Measurements from ENCODE around the gene NFIX.

Gene NFIX

GRCh38 chr19:12990853-12991252, 4.4 kb upstream of the NFIX start:
- DNase-seq = no peak

GRCh38 chr19:12991296-12991695, 4.0 kb upstream of the NFIX start:
- DNase-seq = no peak

GRCh38 chr19:12992729-12993128, 2.5 kb upstream of the NFIX start:
- no peak for DNase-seq

GRCh38 chr19:12993562-12993961, 1.7 kb upstream of the NFIX start:
- DNase-seq = no peak

- no peak for DNase-seq
Measured at GRCh38 chr19:12995596-12996405, 526 bp downstream of the NFIX start.

- no peak for DNase-seq
Measured at GRCh38 chr19:12996406-12997094, 1.3 kb downstream of the NFIX start.

GRCh38 chr19:12997179-12997966, 2.1 kb downstream of the NFIX start:
- DNase-seq = no peak

GRCh38 chr19:12997967-12998940, 3.0 kb downstream of the NFIX start:
- DNase-seq = no peak

GRCh38 chr19:13001166-13001501, 5.9 kb downstream of the NFIX start:
- DNase-seq = no peak

- no peak for DNase-seq
Measured at GRCh38 chr19:13001502-13002165, 6.4 kb downstream of the NFIX start.

GRCh38 chr19:13002166-13002898, 7.1 kb downstream of the NFIX start:
- DNase-seq = no peak

- DNase-seq = no peak
Measured at GRCh38 chr19:13003081-13003480, 7.8 kb downstream of the NFIX start.

- no peak for DNase-seq
Measured at GRCh38 chr19:13004273-13004672, 9.0 kb downstream of the NFIX start.

- DNase-seq = no peak
Measured at GRCh38 chr19:13005253-13005652, 10.0 kb downstream of the NFIX start.

- no peak for DNase-seq
Measured at GRCh38 chr19:13005861-13006370, 10.6 kb downstream of the NFIX start.

GRCh38 chr19:13006431-13007281, 11.4 kb downstream of the NFIX start:
- no peak for DNase-seq

GRCh38 chr19:13007292-13008045, 12.2 kb downstream of the NFIX start:
- no peak for DNase-seq

- no peak for DNase-seq
Measured at GRCh38 chr19:13008926-13009787, 13.9 kb downstream of the NFIX start.

Data from effector CD4-positive, alpha-beta T cell (primary cell).